ENCODE measurements around the gene SOCS6. TPM values are rescaled to one million over a fixed set of nuclear protein-coding genes. Genes with fewer than 3 reads are reported as not detected.

SOCS6 gene
- total and polyA plus RNA-seq, 4 donors, result 5.9 to 21.4 (median 12.5) TPM

- no peak overlapping the region for H3K4me3 ChIP-seq
- WGBS, 2 donors, result 54 to 75% methylated on average over 4 of the region's 4 CpGs
- H3K27ac ChIP-seq (ENCODE audit: low read depth in 1 of 2, low read length in 1 of 2), result no peak overlapping the region
- no peak overlapping the region for H3K9ac ChIP-seq (ENCODE audit: insufficient read depth in 1 of 2, low read length in 2 of 2)
- no peaks in the 10 kb centered on the region for H3K4me1 ChIP-seq (ENCODE audit: control insufficient read depth in 5 of 5, insufficient read depth in 5 of 5, low read length in 5 of 5)
- H3K36me3 ChIP-seq (ENCODE audit: control insufficient read depth in 4 of 4, insufficient read depth in 4 of 4, low read length in 4 of 4), result no peaks in the 10 kb centered on the region
- TF ChIP-seq CTCF (IDR thresholded peaks at IDR 0.05; ENCODE audit: control extremely low read depth, extremely low read depth), result no peak
- no peak for ATAC-seq (ENCODE audit: insufficient read depth, low FRiP score)
- no peaks in the 10 kb centered on the region for H3K9me3 ChIP-seq (ENCODE audit: control insufficient read depth in 4 of 4, insufficient read depth in 3 of 4, low read length in 3 of 4)
- no peaks in the 10 kb centered on the region for H3K27me3 ChIP-seq (ENCODE audit: control insufficient read depth in 3 of 3, insufficient read depth in 3 of 3, low read length in 2 of 3)
- no peak for DNase-seq
Measured at GRCh38 chr18:70256994-70257393, 31.9 kb upstream of the SOCS6 start.

GRCh38 chr18:70258243-70258642, 30.6 kb upstream of the SOCS6 start:
- H3K27me3 ChIP-seq (ENCODE audit: control insufficient read depth in 3 of 3, insufficient read depth in 3 of 3, low read length in 2 of 3), result no peaks in the 10 kb centered on the region
- no peak for ATAC-seq (ENCODE audit: insufficient read depth, low FRiP score)
- no peak for DNase-seq
- no peak overlapping the region for H3K4me3 ChIP-seq
- no peaks in the 10 kb centered on the region for H3K36me3 ChIP-seq (ENCODE audit: control insufficient read depth in 4 of 4, insufficient read depth in 4 of 4, low read length in 4 of 4)
- no peak overlapping the region for H3K27ac ChIP-seq (ENCODE audit: low read depth in 1 of 2, low read length in 1 of 2)
- no peak for TF ChIP-seq CTCF (IDR thresholded peaks at IDR 0.05; ENCODE audit: control extremely low read depth, extremely low read depth)
- H3K4me1 ChIP-seq (ENCODE audit: control insufficient read depth in 5 of 5, insufficient read depth in 5 of 5, low read length in 5 of 5), result no peaks in the 10 kb centered on the region
- H3K9me3 ChIP-seq (ENCODE audit: control insufficient read depth in 4 of 4, insufficient read depth in 3 of 4, low read length in 3 of 4), result no peaks in the 10 kb centered on the region
- H3K9ac ChIP-seq (ENCODE audit: insufficient read depth in 1 of 2, low read length in 2 of 2), result no peak overlapping the region

- DNase-seq (no peak), ATAC-seq (ENCODE audit: insufficient read depth, low FRiP score) (no peak)
- Histone ChIP-seq H3K27ac (ENCODE audit: low read depth in 1 of 2, low read length in 1 of 2) (no peak overlapping the region), H3K27me3 (ENCODE audit: control insufficient read depth in 3 of 3, insufficient read depth in 3 of 3, low read length in 2 of 3) (no peaks in the 10 kb centered on the region), H3K36me3 (ENCODE audit: control insufficient read depth in 4 of 4, insufficient read depth in 4 of 4, low read length in 4 of 4) (no peaks in the 10 kb centered on the region), H3K9ac (ENCODE audit: insufficient read depth in 1 of 2, low read length in 2 of 2) (no peak overlapping the region), H3K4me3 (no peak overlapping the region), H3K9me3 (ENCODE audit: control insufficient read depth in 4 of 4, insufficient read depth in 3 of 4, low read length in 3 of 4) (no peaks in the 10 kb centered on the region), H3K4me1 (ENCODE audit: control insufficient read depth in 5 of 5, insufficient read depth in 5 of 5, low read length in 5 of 5) (no peaks in the 10 kb centered on the region)
- 86 to 91% methylated on average over 6 of the region's 6 CpGs for WGBS, 2 donors
- no peak for TF ChIP-seq CTCF (IDR thresholded peaks at IDR 0.05; ENCODE audit: control extremely low read depth, extremely low read depth)
Measured at GRCh38 chr18:70260683-70261082, 28.2 kb upstream of the SOCS6 start.

DNA sequence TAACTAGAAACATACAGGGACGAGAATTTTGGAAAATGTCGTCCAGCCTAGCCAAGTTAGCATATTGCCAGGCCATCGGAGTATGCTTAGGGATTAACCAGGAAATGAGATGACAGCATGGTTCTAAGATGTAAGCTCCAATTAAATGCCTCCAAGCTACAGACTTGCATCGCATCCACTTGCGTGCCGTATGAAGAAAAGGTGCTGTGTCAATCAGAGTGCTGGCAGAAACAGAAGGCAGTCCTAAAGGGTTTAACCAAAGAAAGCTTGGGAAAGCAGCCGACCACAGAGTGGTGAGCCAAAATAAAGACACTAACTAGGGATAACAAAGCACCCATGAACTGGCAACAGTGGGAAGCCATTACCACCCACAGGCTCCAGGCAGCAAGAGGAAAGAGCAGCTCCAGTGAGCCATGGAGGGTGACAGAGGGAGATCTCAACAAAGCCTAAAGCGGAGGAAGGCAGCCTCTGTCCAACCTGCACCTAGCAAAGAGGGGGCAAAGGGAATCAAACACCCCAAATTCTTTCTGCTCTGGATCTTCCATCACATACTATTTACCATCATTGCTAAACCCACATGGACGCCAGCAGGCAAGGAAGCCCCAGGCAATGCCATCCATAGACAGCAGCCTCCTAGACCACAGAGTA, 27.6 kb upstream of the SOCS6 start:
- H3K9ac ChIP-seq (ENCODE audit: insufficient read depth in 1 of 2, low read length in 2 of 2), result no peak overlapping the region
- no peak for DNase-seq
- WGBS, 2 donors, result 89 to 94% methylated on average over 9 of the region's 9 CpGs
- no peaks in the 10 kb centered on the region for H3K9me3 ChIP-seq (ENCODE audit: control insufficient read depth in 4 of 4, insufficient read depth in 3 of 4, low read length in 3 of 4)
- ATAC-seq (ENCODE audit: insufficient read depth, low FRiP score), result no peak
- H3K27ac ChIP-seq (ENCODE audit: low read depth in 1 of 2, low read length in 1 of 2), result no peak overlapping the region
- H3K4me3 ChIP-seq, result no peak overlapping the region
- no peak for TF ChIP-seq CTCF (IDR thresholded peaks at IDR 0.05; ENCODE audit: control extremely low read depth, extremely low read depth)
- no peaks in the 10 kb centered on the region for H3K36me3 ChIP-seq (ENCODE audit: control insufficient read depth in 4 of 4, insufficient read depth in 4 of 4, low read length in 4 of 4)
- no peaks in the 10 kb centered on the region for H3K4me1 ChIP-seq (ENCODE audit: control insufficient read depth in 5 of 5, insufficient read depth in 5 of 5, low read length in 5 of 5)
- no peaks in the 10 kb centered on the region for H3K27me3 ChIP-seq (ENCODE audit: control insufficient read depth in 3 of 3, insufficient read depth in 3 of 3, low read length in 2 of 3)
